GM10248 (cell line): ENCODE data around the gene DYNC1H1.

ENCODE experiments used
- CTCF ChIA-PET: fragments of 300-600 bp; sonication (Branson Sonifier 250); formaldehyde crosslinking; extraction: SDS; loops from one replicate; lab custom pipeline; 2021; ENCODE audit warnings: antibody characterized with exemption; lab: Yijun Ruan, JAX
- POLR2A ChIA-PET: fragments of 350-650 bp; sonication (Branson Sonifier 250); formaldehyde crosslinking; extraction: SDS; loops from one replicate; lab custom pipeline; 2020; ENCODE audit warnings: antibody characterized with exemption; lab: Yijun Ruan, JAX
- DNase-seq: peaks from one replicate; pipeline ENCODE4 v3.0.0; 2012; ENCODE audit errors: extremely low spot score
- TF ChIP-seq, protein P1 (sequence below): IDR thresholded peaks from 2 replicates; pipeline ENCODE4 v1.5.1; 2012; ENCODE audit warnings: mild to moderate bottlenecking, low read depth; ENCODE audit errors: extremely low read depth, missing control alignments, control extremely low read depth

The DYNC1H1 gene

DNA sequence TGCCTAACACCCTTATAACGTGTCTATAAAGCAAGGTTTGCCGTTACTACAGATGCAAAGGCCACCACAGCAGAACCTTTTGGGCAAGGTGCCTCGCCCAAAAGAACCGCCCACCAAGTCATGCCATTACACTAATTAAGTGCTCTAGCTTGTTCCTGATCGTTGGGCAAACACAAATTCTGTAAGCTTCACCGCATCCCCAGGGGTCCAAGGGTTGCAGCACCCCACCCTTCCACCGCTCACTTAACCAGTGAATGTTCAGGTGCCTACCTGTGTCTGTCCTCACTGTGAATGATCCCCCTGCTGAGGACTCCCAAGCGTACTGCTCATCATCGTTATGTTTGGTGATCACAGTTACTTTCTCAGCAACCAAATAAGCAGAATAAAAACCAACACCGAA lies 121.1 kb downstream of the DYNC1H1 start:
- ChIA-PET POLR2A (interaction anchor here (3.2 kb wide), 1 partner anchor 9 kb away, joined by 14 read pairs; no protein-coding TSS in a partner anchor), CTCF (interaction anchor here (1.1 kb wide), 2 partner anchors 11 to 231 kb away, joined by 4 read pairs; no protein-coding TSS in a partner anchor)

DNA sequence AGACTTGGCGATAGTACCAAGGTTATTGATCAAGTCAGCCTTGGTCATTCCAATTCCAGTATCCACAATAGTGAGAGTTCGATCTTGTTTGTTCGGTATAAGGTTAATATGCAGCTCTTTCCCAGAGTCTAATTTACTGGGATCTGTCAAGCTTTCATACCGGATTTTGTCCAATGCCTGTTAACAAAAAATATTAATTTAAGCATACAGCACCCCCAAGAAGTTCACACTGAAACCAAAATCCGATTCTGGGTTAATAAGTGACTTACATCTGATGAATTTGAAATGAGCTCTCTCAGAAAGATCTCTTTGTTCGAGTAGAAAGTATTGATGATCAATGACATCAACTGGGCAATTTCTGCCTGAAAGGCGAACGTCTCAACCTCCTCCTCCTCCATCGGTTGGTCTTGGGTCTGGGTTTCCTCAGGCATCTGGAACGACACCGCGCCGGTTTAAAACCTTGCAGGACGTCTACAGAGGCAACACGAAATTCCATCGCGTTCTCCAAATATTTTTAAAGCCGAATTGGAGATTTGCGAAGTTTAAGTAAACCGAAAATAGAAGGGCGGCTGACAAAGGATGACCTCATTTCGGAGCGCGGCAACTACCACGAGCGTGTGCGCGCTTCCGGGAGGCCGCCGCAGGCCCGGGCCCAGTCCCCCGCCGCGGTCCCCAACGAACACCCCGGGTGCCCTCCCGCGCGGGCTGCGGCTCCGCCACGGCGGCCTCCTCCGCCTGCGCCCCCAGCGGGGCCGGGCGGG lies 121.8 kb downstream of the DYNC1H1 start:
- peak; percentile 67 for DNase-seq
- ChIA-PET POLR2A (interaction anchor here (3.2 kb wide), 1 partner anchor 10 kb away, joined by 14 read pairs; no protein-coding TSS in a partner anchor), CTCF (interaction anchor here (1.1 kb wide), 1 partner anchor 10 kb away, joined by 4 read pairs; no protein-coding TSS in a partner anchor)
- TF ChIP-seq, protein P1, sequence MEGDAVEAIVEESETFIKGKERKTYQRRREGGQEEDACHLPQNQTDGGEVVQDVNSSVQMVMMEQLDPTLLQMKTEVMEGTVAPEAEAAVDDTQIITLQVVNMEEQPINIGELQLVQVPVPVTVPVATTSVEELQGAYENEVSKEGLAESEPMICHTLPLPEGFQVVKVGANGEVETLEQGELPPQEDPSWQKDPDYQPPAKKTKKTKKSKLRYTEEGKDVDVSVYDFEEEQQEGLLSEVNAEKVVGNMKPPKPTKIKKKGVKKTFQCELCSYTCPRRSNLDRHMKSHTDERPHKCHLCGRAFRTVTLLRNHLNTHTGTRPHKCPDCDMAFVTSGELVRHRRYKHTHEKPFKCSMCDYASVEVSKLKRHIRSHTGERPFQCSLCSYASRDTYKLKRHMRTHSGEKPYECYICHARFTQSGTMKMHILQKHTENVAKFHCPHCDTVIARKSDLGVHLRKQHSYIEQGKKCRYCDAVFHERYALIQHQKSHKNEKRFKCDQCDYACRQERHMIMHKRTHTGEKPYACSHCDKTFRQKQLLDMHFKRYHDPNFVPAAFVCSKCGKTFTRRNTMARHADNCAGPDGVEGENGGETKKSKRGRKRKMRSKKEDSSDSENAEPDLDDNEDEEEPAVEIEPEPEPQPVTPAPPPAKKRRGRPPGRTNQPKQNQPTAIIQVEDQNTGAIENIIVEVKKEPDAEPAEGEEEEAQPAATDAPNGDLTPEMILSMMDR = no peak

More for the DNA sequence above, 121.1 kb downstream of the DYNC1H1 start:
- DNase-seq = no peak
- TF ChIP-seq, protein P1 = no peak

DNA sequence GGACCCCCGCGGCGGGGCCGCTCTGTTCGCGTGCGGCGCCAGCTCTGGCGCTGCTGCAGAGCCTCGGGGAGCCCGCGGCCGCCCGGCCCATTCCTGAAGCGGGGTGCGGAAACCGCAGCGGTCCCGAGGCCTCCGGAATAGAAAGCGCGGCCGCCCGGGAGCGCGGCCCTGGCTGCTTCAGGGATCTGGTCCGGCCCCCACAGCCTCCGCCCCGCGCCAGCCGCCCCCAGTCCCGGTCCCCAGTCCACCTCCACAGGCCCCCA lies 122.3 kb downstream of the DYNC1H1 start:
- ChIA-PET CTCF (no interaction called here), POLR2A (interaction anchor here (3.2 kb wide), 1 partner anchor 10 kb away, joined by 14 read pairs; no protein-coding TSS in a partner anchor)

DNA sequence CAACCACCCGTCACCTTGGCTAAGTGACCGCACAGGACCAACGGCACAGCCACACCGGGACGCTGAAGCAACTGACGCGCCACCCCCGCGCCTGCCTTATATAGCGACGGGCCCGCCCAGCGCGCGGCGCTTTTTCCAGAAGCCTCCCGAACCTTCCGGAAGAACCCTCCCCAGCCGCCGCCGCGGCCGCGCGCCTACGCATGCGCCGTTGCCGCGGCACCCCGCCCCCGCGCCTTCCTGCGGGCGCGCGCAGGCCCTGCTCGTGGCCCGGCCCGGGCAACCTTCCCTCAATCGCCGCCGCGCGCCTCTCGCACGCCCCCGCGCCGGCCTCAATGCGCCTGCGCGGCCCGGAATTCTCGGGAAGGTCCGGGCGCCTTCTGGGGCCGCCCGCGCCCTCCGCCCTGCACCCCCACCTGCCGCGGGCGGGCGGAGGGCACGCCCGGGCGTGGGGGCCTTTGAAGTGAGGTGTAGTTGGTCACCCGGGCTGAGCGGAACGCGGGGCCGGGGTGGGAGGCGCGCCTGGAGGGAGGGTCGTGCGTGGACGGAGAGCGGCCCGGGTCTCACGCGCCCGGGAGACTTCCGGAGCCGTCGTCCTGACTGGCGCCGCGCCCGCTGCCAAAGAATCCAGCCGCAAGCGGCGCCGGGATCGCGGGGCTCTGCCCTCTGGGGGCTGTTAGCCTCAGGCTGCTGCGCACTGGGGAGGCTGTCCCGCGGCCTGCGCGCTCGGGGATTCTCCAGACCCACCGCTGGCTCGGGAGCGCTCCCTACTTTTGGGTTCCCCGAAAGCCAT lies 122.8 kb downstream of the DYNC1H1 start, which contains the start of gene HSP90AA1:
HSP90AA1 (minus strand) TSS at position 73 of the 790 bp plus-strand sequence. CDS start 666 bp downstream, outside the sequence.
- peak; percentile 97 for DNase-seq
- TF ChIP-seq, protein P1 = no peak
- ChIA-PET POLR2A (interaction anchor here (0.7 to 3.2 kb wide), 4 partner anchors 8 to 228 kb away, joined by 4 to 14 read pairs (median 5); no protein-coding TSS in a partner anchor), CTCF (interaction anchor here (1.0 to 2.7 kb wide), 4 partner anchors 10 to 75 kb away, joined by 3 to 16 read pairs (median 4); no protein-coding TSS in a partner anchor)

More for the DNA sequence above, 122.3 kb downstream of the DYNC1H1 start:
- DNase-seq = no peak
- TF ChIP-seq, protein P1 = no peak

DNA sequence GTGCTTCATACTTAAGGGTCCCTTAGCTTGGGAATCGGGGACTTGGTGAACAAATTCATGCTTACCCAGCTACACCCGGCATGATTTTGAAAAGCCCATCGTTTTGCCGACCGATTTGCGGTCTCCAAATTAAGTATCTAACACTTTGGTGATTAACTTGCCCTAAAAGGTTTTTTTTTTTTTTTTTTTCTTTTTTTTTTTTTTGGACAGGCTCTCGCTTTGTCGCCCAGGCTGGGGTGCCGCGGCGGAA lies 123.3 kb downstream of the DYNC1H1 start:
- no peak for DNase-seq
- CTCF ChIA-PET = interaction anchor here (0.8 to 2.7 kb wide), 5 partner anchors 9 to 227 kb away, joined by 3 to 16 read pairs (median 3); no protein-coding TSS in a partner anchor
- TF ChIP-seq, protein P1 = no peak
- POLR2A ChIA-PET = interaction anchor here (0.7 to 1.8 kb wide), 3 partner anchors 9 to 227 kb away, joined by 4 to 5 read pairs (median 5); no protein-coding TSS in a partner anchor
